Kidney epithelial cell (primary cell): ENCODE measurements around the gene ITGB5. TPM values are rescaled to one million over a fixed set of nuclear protein-coding genes. Genes with fewer than 3 reads are reported as not detected.

Experiments
- DNase-seq: peaks from one replicate; pipeline ENCODE4 v3.0.0-alpha.2; 2010; ENCODE audit warnings: low read depth
- H3K27me3 ChIP-seq: 2 replicates; pipeline ENCODE4 v1.6.0; 2011; ENCODE audit warnings: low read length; ENCODE audit not compliant: control insufficient read depth, insufficient read depth
- H3K36me3 ChIP-seq: 2 replicates; pipeline ENCODE4 v1.5.1; 2011; ENCODE audit warnings: low read length; ENCODE audit not compliant: control insufficient read depth, insufficient read depth
- H3K4me3 ChIP-seq: 2 replicates; pipeline ENCODE4 v1.5.1; 2011; ENCODE audit warnings: low read depth, mild to moderate bottlenecking, control low read depth, low read length
- total RNA-seq: library from RNA; depleted of rRNA; stranded (reverse); fragments of >200 nt; gene quantifications from 2 replicates; pipeline ENCODE4 v1.2.3, GENCODE V29; 2015
- TF ChIP-seq, protein P1 (sequence below): IDR thresholded peaks from 2 replicates; pipeline ENCODE4 v1.5.1; 2011; ENCODE audit warnings: mild to moderate bottlenecking, moderate library complexity, low read length, control low read depth, inconsistent platforms; ENCODE audit not compliant: insufficient read depth, poor library complexity, severe bottlenecking

The ITGB5 gene
- total RNA-seq, 1 donor from 2014 or later: 86.0 TPM

DNA sequence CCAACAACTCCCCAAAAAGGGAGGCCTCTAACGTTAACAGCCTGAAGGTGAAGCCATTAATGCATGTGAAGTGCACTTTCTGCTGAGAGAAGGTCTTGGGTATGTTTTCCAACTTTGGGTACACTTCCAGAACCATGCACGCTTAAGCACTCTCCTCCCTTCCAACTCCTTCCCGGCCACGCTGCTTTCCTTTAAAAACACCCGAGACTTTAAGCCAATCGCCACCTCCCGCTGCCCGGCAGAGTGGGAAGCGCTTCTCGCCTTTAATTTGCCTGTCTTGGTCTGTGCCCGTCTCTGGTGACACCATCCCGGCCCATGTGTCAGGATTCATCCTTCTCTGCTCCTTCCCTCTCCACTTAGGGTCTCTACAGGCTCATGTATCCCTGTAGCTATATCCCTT, 35.3 kb downstream of the ITGB5 start:
- DNase-seq: no peak
- H3K27me3 ChIP-seq: no peaks in the 10 kb centered on the region
- no peak overlapping the region for H3K4me3 ChIP-seq
- no peaks in the 10 kb centered on the region for H3K36me3 ChIP-seq
- TF ChIP-seq, protein P1, sequence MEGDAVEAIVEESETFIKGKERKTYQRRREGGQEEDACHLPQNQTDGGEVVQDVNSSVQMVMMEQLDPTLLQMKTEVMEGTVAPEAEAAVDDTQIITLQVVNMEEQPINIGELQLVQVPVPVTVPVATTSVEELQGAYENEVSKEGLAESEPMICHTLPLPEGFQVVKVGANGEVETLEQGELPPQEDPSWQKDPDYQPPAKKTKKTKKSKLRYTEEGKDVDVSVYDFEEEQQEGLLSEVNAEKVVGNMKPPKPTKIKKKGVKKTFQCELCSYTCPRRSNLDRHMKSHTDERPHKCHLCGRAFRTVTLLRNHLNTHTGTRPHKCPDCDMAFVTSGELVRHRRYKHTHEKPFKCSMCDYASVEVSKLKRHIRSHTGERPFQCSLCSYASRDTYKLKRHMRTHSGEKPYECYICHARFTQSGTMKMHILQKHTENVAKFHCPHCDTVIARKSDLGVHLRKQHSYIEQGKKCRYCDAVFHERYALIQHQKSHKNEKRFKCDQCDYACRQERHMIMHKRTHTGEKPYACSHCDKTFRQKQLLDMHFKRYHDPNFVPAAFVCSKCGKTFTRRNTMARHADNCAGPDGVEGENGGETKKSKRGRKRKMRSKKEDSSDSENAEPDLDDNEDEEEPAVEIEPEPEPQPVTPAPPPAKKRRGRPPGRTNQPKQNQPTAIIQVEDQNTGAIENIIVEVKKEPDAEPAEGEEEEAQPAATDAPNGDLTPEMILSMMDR: no peak

DNA sequence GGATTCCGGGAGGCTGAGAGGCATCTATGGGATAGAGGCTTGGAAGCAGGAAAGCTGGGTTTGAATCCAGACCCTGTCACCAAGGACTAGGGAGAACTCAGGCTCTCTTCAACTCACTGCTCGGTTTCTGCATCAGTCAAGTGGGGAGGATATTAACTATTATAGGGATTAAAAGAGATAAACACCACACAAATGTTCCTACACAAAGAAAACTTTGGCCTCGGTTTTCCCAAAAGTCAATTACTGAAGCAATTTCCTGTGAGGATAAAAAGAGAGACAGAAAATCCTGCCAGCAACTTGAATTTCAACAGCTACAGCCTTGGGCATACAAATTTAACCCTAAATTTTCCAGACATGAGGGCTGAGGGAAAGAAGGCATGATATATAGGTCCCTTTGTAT, 36.0 kb downstream of the ITGB5 start:
- TF ChIP-seq, protein P1: no peak
- H3K36me3 ChIP-seq: no peaks in the 10 kb centered on the region
- H3K4me3 ChIP-seq: no peak overlapping the region
- H3K27me3 ChIP-seq: no peaks in the 10 kb centered on the region
- DNase-seq: no peak

DNA sequence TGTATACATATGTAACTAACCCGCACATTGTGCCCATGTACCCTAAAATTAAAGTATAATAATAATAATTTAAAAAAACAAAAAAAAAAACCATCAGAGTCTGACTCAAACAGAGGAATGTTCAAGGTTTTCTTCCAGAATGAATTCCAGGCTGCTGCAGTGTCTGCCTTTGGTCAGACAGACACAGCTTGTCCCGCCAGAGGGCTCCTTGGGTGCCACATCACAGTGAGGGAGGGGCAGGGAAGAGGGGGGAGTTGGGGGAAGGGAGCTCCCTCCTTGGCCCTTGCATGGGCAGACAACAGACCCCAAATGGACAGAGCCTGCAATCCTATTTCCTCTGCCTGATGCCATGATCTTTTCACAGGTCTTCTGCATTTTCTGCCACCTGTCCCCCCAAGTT, 36.5 kb downstream of the ITGB5 start:
- Histone ChIP-seq H3K4me3 (no peak overlapping the region), H3K27me3 (no peaks in the 10 kb centered on the region), H3K36me3 (no peaks in the 10 kb centered on the region)
- TF ChIP-seq, protein P1: no peak
- no peak for DNase-seq

DNA sequence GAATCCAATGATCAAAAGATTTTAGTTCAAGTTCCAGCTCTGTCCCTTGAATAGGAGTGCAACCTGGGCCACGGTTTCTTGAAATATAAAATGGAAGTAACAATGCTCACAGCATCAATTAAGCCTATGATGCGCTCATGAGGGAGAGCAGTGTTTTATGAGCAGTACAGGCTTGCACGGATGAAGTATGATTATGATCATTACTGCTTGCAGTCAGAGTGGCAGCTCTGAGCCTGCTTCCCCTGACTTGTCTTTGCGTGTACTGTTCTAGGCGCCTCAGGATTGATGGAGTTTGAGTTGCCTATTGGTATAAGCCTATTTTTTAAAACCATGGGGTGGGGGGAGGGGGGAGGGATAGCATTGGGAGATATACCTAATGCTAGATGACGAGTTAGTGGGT, 37.0 kb downstream of the ITGB5 start:
- TF ChIP-seq, protein P1: no peak
- H3K4me3 ChIP-seq: no peak overlapping the region
- no peak for DNase-seq
- no peaks in the 10 kb centered on the region for H3K36me3 ChIP-seq
- no peaks in the 10 kb centered on the region for H3K27me3 ChIP-seq

GRCh38 chr3:124848300-124848699, 38.9 kb downstream of the ITGB5 start:
- H3K4me3 ChIP-seq: no peak overlapping the region

DNA sequence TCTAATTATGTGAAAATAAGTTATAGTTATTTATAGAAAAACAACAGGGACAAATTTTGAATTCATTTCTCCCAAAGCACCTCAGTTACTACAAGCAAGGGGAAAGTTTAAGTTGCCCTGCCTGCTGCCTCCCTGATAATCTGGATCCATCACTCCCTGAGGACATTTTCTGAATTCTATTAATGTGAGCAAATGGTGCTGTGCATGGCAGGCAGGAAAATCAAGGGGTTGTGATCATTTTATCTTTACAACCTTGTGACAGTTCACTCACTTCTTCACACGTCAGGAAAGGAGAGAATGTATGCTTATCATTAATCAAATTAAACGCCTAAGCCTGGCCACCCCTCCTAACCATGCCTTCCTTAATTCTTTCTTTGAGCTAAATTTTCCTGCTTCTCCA, 39.3 kb downstream of the ITGB5 start:
- no peak overlapping the region for H3K4me3 ChIP-seq
- H3K27me3 ChIP-seq: no peaks in the 10 kb centered on the region
- no peak for DNase-seq
- TF ChIP-seq, protein P1: no peak
- H3K36me3 ChIP-seq: peaks cover 1% of the 10 kb centered on the region

More at GRCh38 chr3:124848300-124848699, 38.9 kb downstream of the ITGB5 start:
- Histone ChIP-seq H3K36me3 (peaks cover 1% of the 10 kb centered on the region), H3K27me3 (no peaks in the 10 kb centered on the region)
- TF ChIP-seq, protein P1: no peak
- no peak for DNase-seq
